ENCODE measurements around the gene ARID1B.
A peak's percentile ranks its signal among the peaks of the same experiment; 100 is the strongest.

ARID1B gene

DNA sequence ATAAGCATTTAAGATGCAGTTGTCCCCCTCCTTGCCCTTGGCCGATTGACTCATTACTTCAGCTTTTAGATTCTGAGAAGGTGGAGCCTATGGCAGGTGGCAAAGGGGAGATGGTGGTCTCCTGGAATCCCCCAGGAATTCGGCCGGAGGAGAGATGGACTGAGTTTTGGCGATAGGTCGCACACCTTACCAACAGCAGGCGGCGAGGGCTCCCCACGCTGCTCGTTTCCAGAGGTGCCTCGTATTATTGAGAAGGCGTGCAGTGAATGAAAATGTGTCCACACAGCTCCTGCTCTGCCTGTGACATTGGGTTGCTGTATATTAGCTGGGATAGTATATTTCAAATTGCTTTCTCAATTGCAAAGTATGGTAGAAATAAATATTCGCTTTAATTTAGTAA, 224.5 kb downstream of the ARID1B start:
- no peak for DNase-seq

GRCh38 chr6:157002774-157003173, 225.6 kb downstream of the ARID1B start:
- DNase-seq: no peak

- DNase-seq: no peak
Measured at GRCh38 chr6:157005940-157006339, 228.8 kb downstream of the ARID1B start.

DNA sequence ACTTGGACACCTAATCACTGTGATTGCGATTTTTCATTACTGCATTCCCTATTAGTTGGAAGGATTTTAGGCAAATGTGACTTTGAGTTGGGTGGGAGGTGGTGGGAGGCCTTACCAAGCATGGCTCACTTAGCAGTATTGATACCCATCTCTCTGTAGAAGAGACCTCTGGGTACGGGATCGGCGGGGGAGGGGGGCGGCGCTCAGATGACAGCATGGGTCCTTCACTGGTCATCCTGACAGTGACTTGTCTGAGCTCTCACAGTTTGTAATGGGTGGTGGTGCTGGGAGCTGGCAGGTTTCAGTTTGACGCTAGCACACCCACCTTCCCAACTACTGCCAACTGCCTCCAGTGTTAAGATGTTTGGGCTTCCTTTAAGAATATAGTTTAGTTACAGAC, 231.4 kb downstream of the ARID1B start:
- DNase-seq: no peak

GRCh38 chr6:157012355-157012754, 235.2 kb downstream of the ARID1B start:
- no peak for DNase-seq

DNA sequence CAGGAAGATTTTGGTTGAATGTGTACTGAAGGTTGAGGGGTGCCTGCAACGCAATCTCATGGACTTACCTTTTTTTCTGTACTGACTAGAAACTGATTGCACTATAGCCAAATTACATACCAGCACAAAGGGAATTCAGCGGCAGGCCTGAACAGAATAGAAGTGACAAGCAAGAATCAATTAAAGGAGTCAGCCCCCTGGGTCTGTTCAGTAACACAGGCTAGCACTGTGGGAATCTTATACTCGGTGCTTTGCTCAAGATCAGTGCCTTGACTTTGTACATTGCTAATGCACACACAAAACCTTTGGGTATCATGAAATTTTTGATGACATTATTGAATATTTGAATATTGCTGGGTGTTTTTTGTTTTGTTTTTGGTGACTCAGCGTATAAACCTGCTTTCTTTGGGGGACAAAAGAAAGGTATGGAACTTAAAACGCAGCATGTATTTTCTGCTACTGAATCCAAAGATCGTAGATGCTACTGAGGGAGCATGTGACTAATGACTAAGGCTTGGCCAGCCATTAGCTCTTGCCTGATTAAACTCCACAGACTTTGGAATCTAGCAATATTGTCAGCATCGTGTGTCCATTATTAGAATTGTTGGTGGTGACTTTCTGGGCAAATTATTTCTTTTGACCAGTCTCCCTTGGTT, 236.6 kb downstream of the ARID1B start:
- DNase-seq: no peak

GRCh38 chr6:157014871-157015270, 237.7 kb downstream of the ARID1B start:
- no peak for DNase-seq

GRCh38 chr6:157017022-157017421, 239.8 kb downstream of the ARID1B start:
- no peak for DNase-seq

- peak; percentile 8 for DNase-seq
Measured at GRCh38 chr6:157017861-157018260, 240.7 kb downstream of the ARID1B start.

DNA sequence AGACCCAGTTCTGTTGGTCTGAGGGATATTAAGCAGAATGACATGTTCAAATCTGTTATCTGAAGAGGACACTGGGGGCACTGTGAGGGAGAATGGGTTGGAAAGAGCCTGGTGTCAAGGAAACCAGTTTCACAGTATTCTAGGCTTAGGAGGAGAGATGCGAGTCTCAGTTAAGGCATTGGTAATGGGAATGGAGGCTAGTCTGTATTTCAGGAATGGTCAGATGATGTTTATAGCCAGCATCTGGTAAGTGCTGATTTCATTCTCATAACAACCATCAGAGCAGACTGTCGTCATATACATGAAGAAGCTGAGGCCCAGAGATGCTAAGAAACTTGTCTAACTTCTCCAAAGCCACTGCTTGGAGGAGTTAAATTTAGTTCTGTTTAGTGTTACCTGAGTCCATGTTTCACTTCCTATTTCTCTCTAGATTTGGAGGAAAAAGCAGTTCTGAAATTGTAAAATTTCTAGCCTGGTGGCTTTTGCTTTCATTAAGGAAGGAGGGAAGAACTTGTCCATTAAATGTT, 242.0 kb downstream of the ARID1B start:
- DNase-seq: peak; percentile 2

- peak; percentile 45 for DNase-seq
Measured at GRCh38 chr6:157019733-157020132, 242.6 kb downstream of the ARID1B start.

DNA sequence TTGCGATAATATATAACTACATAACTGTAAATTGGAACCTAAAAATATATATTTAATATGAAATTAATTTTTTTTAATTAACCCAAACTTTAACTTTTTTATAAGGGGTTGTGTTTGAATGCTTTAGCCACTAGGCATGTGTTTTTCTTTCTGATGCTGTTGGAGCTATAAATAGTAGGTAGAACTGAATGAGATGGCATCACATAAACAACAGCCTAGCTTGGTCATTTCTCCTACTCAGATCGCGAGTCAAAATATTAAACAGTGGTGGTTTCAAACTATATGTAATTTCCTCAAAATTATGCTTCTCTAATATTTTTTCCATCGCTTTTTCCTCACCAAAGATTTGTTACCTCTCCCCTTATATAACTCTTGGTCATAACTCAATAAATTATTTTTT, 243.2 kb downstream of the ARID1B start:
- DNase-seq: peak; percentile 22

DNA sequence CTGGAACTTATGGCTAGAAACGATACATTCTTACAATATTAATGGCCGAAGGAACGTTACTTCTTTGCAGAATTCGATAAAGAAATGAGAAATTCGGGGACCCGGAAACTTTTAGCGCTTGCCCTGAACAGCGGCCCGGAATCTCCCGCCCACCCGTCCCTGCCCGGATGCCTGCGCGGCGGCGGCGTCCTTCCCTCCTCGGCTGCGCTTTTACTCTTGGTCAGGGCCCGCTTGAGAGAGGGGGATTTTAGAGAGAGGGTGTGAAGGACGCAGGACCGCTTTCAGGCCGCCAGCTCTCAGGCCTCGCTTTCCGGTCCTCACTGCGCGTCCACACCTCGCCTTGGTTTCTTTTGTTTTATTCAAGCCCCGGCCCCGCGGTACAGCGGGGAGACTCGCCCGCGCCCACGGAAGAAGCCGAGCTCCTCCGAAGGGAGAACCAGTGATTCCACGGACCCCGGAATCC, 243.7 kb downstream of the ARID1B start:
- peak; percentile 63 for DNase-seq

GRCh38 chr6:157021344-157021992, 244.3 kb downstream of the ARID1B start:
- peak; percentile 91 for DNase-seq

DNA sequence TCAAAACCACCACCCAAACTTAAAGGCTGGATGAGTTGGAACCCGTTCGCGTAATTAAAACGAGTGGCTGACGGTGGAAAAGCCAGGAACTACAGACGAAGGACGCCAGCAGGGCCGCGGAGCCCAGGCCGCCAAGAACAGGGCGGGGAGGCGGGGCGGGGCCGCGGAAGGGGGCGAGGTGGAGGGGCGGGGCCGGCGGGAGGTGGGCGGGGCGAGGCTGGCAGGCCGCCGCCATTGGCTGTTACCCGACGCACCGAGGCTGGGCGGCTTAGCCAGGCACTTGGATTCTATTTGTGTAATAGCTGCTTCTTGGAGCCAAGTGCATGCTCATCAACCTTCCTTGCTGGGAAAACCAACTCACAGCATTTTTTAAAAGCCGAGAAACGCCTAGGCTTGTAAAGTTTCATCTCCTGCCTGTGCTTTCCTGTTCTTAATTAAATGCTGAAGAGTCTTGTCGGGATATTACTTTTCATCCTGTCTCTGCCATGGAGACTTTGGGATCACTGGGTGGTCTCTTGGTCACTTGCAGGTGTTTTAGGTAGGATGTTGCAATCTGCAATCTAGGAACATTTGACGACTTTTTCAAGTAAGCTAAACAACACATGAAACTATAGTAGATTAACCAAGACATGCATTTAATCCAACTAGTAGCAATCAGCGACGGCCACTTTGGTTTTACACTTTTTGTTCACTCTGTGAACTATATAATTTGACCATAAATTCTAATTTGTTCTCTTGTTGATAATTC, 245.0 kb downstream of the ARID1B start:
- peak; percentile 92 for DNase-seq

GRCh38 chr6:157023958-157024357, 246.8 kb downstream of the ARID1B start:
- DNase-seq: peak; percentile 15

DNA sequence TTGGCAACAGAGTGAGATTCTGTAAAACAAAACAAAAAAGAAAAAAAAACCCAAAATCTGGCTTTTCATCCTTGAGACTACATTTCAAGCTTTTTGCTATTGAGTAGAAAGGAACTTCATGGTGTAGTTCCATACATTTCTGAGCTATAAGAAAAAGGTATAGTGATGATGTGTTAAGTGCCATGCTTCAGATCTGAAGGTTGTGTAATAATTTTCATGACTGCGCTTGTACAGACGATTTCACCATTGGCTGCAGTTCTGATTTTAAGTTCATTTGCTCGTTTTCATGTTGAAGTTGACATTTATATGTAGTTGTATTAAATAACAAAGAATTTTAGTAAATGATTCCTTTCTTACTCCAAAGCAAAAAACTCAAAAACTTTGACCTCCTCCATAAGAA, 247.6 kb downstream of the ARID1B start:
- no peak for DNase-seq

GRCh38 chr6:157025437-157025836, 248.3 kb downstream of the ARID1B start:
- DNase-seq: no peak

DNA sequence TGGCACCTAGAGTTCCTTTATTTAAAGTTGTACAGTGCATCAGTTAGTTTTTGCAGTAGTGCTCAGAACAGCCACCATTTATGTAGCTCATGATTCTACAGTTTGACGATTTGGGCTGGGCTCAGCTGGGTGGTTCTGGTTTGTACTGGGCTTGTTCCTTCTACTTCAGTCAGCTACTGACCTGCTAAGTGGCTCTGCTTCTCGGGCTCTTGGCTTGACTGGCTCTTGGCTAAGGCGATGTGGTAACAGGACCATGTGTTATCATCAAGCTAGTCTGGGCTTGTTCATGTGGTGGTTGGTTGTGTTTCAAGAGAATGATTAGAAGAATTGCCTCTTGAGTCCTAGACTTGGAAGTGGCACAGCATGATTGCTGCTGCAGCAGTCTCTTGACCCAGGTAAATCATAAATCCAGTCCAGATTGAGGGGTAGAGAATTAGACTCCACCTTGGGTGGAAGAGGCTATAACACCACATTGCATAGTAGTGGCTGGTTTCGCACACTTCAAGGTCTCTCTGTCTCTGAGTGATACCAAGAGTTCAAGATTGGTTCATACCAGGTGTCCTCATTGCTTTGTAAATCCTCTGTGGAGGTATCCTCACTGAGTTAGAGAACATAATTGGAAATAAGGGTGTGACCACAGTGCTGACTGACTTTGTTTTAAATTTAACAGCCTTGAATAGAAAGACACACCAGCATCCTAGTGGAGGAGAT, 253.0 kb downstream of the ARID1B start:
- DNase-seq: no peak

DNA sequence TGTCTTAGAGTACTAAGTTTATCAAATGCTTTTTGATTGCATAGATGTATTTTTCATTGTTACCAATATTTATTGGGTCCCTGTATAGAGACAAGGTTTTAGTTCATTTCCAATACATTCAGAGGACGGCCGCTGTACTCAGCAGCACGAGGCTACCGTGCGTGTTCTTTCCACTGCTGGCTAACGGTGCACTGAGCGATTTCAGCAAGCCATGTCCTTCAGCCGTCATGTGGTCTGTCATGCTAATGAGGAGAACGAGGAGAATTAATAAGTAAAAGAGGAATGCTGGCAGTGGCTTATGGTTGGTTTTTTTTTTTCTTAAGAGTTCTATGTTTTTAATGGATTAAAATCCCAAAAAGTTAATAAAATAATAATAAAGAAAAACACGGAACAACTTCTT, 253.6 kb downstream of the ARID1B start:
- no peak for DNase-seq

DNA sequence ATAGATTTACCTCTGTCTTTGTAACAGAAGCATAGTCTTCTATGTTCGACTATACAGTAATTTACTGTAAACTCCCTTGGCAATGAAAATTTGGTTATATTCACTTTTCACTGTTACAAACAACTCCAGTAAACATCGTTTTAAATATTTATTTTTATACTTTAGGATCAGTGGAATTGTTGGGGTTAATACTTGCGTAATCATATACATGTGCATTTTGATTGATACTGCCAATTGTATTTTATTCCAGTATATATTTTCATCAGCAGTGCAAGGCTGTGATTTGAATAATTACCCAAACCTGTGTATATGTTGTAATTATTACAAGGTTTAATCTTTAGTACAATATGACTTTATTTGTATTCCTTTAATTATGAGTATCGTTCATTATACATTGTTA, 255.7 kb downstream of the ARID1B start:
- DNase-seq: no peak

DNA sequence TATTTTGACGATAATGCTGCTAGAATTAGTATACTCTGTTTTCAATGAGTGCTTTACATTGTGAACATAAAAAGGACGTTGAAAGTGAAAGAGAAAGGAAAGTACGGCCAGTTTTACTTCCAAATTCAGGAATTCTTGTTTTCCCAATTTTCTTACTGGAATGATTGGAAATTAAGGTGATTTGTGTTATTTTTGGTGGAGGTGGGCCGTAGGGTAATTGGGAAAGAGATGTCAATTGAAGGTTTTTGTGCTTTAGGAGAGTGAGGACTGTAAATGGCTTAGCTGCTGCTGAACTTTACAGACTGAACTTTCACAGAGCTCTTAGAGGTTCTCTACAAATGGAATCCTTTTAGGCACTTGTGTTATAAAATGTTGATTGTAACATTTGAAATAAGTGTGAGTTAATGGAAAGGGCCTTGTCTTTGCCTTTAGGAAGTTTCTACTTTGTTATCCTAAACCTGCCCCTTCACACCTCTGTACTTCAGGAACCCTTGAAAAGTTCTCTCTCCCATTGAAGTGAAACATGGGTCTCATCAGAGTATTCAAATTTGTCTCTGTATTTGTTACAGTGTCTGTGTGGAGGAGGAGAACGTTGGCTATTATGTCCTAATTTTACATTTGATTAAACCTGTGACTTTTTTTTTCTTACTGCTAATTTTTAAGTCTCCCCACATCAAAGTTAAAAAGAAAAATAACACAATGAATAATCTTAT, 256.4 kb downstream of the ARID1B start:
- no peak for DNase-seq
